MCF 10A (cell line): Measurements from ENCODE around the gene TRDMT1. TPM values are rescaled to one million over a fixed set of nuclear protein-coding genes. Genes with fewer than 3 reads are reported as not detected.

ENCODE experiments used
- BruUV-seq: library from RNA; stranded (reverse); fragments of 400-500 nt; replicated peaks from 2 replicates; lab custom pipeline; 2021; lab: Mats Ljungman, UMichigan
- CTCF ChIA-PET: fragments of 300-600 bp; sonication (Branson Sonifier 250); formaldehyde crosslinking; extraction: SDS; loops from one replicate; lab custom pipeline; 2021; ENCODE audit warnings: antibody characterized with exemption, inconsistent platforms; lab: Yijun Ruan, JAX
- POLR2A ChIA-PET: fragments of 300-600, 350-650 bp; sonication (Branson Sonifier 250); formaldehyde crosslinking; extraction: SDS; loops from one replicate; lab custom pipeline; 2020; ENCODE audit warnings: antibody characterized with exemption, inconsistent platforms; lab: Yijun Ruan, JAX
- DNase-seq: peaks from one replicate; pipeline ENCODE4 v3.0.0-alpha.2; 2018; ENCODE audit not compliant: unreplicated experiment
- H3K27ac Mint-ChIP-seq: one replicate; pipeline ENCODE4 v1.8.0; 2022; ENCODE audit warnings: mild to moderate bottlenecking, low read depth, mixed read lengths; ENCODE audit not compliant: unreplicated experiment
- H3K27me3 Mint-ChIP-seq: one replicate; pipeline ENCODE4 v1.8.0; 2022; ENCODE audit warnings: mixed read lengths; ENCODE audit not compliant: insufficient read depth, unreplicated experiment
- H3K36me3 Mint-ChIP-seq: one replicate; pipeline ENCODE4 v1.8.0; 2022; ENCODE audit warnings: mild to moderate bottlenecking, moderate library complexity, mixed read lengths; ENCODE audit not compliant: insufficient read depth, unreplicated experiment
- H3K4me1 Mint-ChIP-seq: one replicate; pipeline ENCODE4 v1.8.0; 2022; ENCODE audit warnings: mixed read lengths; ENCODE audit not compliant: insufficient read depth, unreplicated experiment
- H3K4me3 Mint-ChIP-seq: one replicate; pipeline ENCODE4 v1.8.0; 2022; ENCODE audit warnings: mild to moderate bottlenecking, moderate library complexity, mixed read lengths; ENCODE audit not compliant: unreplicated experiment
- H3K9me3 Mint-ChIP-seq: one replicate; pipeline ENCODE4 v1.8.0; 2022; ENCODE audit warnings: mixed read lengths; ENCODE audit not compliant: unreplicated experiment
- CTCF ChIP-seq: fragments of 200-600 bp; IDR thresholded peaks from one replicate; pipeline ENCODE4 v1.8.0; 2022; ENCODE audit warnings: antibody characterized with exemption, mild to moderate bottlenecking; ENCODE audit not compliant: unreplicated experiment
- intact Hi-C: fragments of 100-400 bp; cut with micrococcal nuclease; formaldehyde crosslinking; loops from 2 replicates; pipeline ENCODE4 v1.14.1; 2022
- total RNA-seq: library from RNA; stranded (reverse); gene quantifications from 2 replicates; pipeline ENCODE4 v1.2.3, GENCODE V29; 2022

The TRDMT1 gene
- total RNA-seq, 1 experiment from 2014 or later, result 8.7 TPM

GRCh38 chr10:17209881-17210280 is 8.4 kb upstream of the TRDMT1 start:
- ChIA-PET POLR2A (no interaction called here), CTCF (no interaction called here)
- no peaks in the 10 kb centered on the region for H3K27me3 Mint-ChIP-seq
- H3K9me3 Mint-ChIP-seq, result no peaks in the 10 kb centered on the region
- BruUV-seq, result no TSS peak
- DNase-seq, result no peak
- TF ChIP-seq CTCF, result no peak
- intact Hi-C loops, result no loop called here
- no peak overlapping the region for H3K4me3 Mint-ChIP-seq
- H3K4me1 Mint-ChIP-seq, result peaks cover 23% of the 10 kb centered on the region
- no peak overlapping the region for H3K27ac Mint-ChIP-seq
- H3K36me3 Mint-ChIP-seq, result no peaks in the 10 kb centered on the region

- POLR2A ChIA-PET, result no interaction called here
- Mint-ChIP-seq H3K9me3 (no peaks in the 10 kb centered on the region), H3K4me3 (no peak overlapping the region), H3K27ac (no peak overlapping the region), H3K36me3 (no peaks in the 10 kb centered on the region), H3K27me3 (no peaks in the 10 kb centered on the region), H3K4me1 (peaks cover 20% of the 10 kb centered on the region)
- intact Hi-C loops, result no loop called here
- TF ChIP-seq CTCF, result no peak
- CTCF ChIA-PET, result interaction anchor here (0.6 kb wide), 1 partner anchor 134 kb away, joined by 4 read pairs; no protein-coding TSS in a partner anchor
- BruUV-seq, result no TSS peak
- DNase-seq, result no peak
Observed at GRCh38 chr10:17209302-17209701, 7.8 kb upstream of the TRDMT1 start.

GRCh38 chr10:17208476-17208875 is 7.0 kb upstream of the TRDMT1 start:
- Mint-ChIP-seq H3K4me3 (no peak overlapping the region), H3K27me3 (no peaks in the 10 kb centered on the region), H3K9me3 (no peaks in the 10 kb centered on the region), H3K4me1 (peaks cover 20% of the 10 kb centered on the region), H3K27ac (no peak overlapping the region), H3K36me3 (no peaks in the 10 kb centered on the region)
- CTCF ChIA-PET, result no interaction called here
- POLR2A ChIA-PET, result no interaction called here
- intact Hi-C loops, result no loop called here
- DNase-seq, result no peak
- no peak for TF ChIP-seq CTCF
- no TSS peak for BruUV-seq

GRCh38 chr10:17206210-17206709 is 4.8 kb upstream of the TRDMT1 start:
- peak; percentile 45 for DNase-seq
- no peak overlapping the region for H3K27ac Mint-ChIP-seq
- ChIA-PET CTCF (no interaction called here), POLR2A (interaction anchor here (1.0 to 2.5 kb wide), 2 partner anchors 9 to 24 kb away, joined by 4 to 9 read pairs; no protein-coding TSS in a partner anchor)
- TF ChIP-seq CTCF, result no peak
- H3K27me3 Mint-ChIP-seq, result no peaks in the 10 kb centered on the region
- peaks cover 19% of the 10 kb centered on the region for H3K4me1 Mint-ChIP-seq
- H3K36me3 Mint-ChIP-seq, result peaks cover under 1% of the 10 kb centered on the region
- no TSS peak for BruUV-seq
- intact Hi-C loops, result no loop called here
- H3K4me3 Mint-ChIP-seq, result no peak overlapping the region
- H3K9me3 Mint-ChIP-seq, result no peaks in the 10 kb centered on the region
